SK-N-SH (cell line): ENCODE measurements around the gene TMEM51. TPM values are rescaled to one million over a fixed set of nuclear protein-coding genes. Genes with fewer than 3 reads are reported as not detected.

ENCODE experiments used
- CTCF ChIA-PET: fragments of 300-600, 350-600 bp; formaldehyde crosslinking; extraction: SDS; loops from one replicate; lab custom pipeline; 2021; lab: Yijun Ruan, JAX
- POLR2A ChIA-PET: fragments of 350-600 bp; sonication (Branson Sonifier 250); formaldehyde crosslinking; extraction: SDS; loops from one replicate; lab custom pipeline; 2020; ENCODE audit warnings: antibody characterized with exemption, inconsistent platforms; lab: Yijun Ruan, JAX
- DNase-seq: peaks from one replicate; pipeline ENCODE4 v3.0.0; 2012
- H2AFZ ChIP-seq: fragments of 200-600 bp; sonication (generic); 2 replicates; pipeline ENCODE4 v1.8.1; 2016; ENCODE audit warnings: antibody characterized with exemption, mild to moderate bottlenecking, low read depth
- H3F3A ChIP-seq: fragments of 200-600 bp; sonication (generic); replicated peaks from 2 replicates; pipeline ENCODE3; 2016; ENCODE audit warnings: antibody characterized with exemption, mild to moderate bottlenecking; ENCODE audit not compliant: insufficient read depth
- H3K27ac ChIP-seq, 2 experiments: fragments of 200-500 bp in 1 of 2; fragments of 200-600 bp in 1 of 2; sonication (Bioruptor generic) in 1 of 2; sonication (generic), shearing (Covaris generic) in 1 of 2; 2 replicates each; pipeline versions ENCODE4 v1.5.1 to v1.6.1; 2014 to 2016; ENCODE audit warnings: low read depth in 2 of 2, inconsistent platforms in 1 of 2, low read length in 1 of 2, mild to moderate bottlenecking in 1 of 2, mixed read lengths in 1 of 2
- H3K27me3 ChIP-seq: fragments of 200-600 bp; sonication (generic), shearing (Covaris generic); 2 replicates; pipeline ENCODE4 v1.6.1; 2016; ENCODE audit warnings: mixed run types; ENCODE audit not compliant: insufficient read depth
- H3K36me3 ChIP-seq, 2 experiments: fragments of 200-500 bp in 1 of 2; fragments of 200-600 bp in 1 of 2; sonication (Bioruptor generic) in 1 of 2; sonication (generic) in 1 of 2; replicated peaks in 1 of 2; 2 replicates each; pipeline versions ENCODE3 to v1.5.1; 2014 to 2016; ENCODE audit warnings: low read length in 1 of 2, mild to moderate bottlenecking in 1 of 2; ENCODE audit not compliant: insufficient read depth in 2 of 2, control insufficient read depth in 1 of 2
- H3K4me1 ChIP-seq, 2 experiments: fragments of 200-500 bp in 1 of 2; fragments of 200-600 bp in 1 of 2; sonication (Bioruptor generic) in 1 of 2; sonication (generic), shearing (Covaris generic) in 1 of 2; 2 replicates each; pipeline versions ENCODE4 v1.5.1 to v1.6.1; 2014 to 2016; ENCODE audit warnings: low read depth in 1 of 2, low read length in 1 of 2, mixed run types in 1 of 2; ENCODE audit not compliant: insufficient read depth in 2 of 2, control insufficient read depth in 1 of 2
- H3K4me2 ChIP-seq: fragments of 200-600 bp; sonication (generic), shearing (Covaris generic); 2 replicates; pipeline ENCODE4 v1.6.1; 2017; ENCODE audit warnings: mixed run types
- H3K4me3 ChIP-seq, 2 experiments: fragments of 200-500 bp in 1 of 2; fragments of 200-600 bp in 1 of 2; sonication (Bioruptor generic) in 1 of 2; sonication (generic), shearing (Covaris generic) in 1 of 2; 2 replicates each; pipeline versions ENCODE4 v1.5.1 to v1.8.1; 2014 to 2016; ENCODE audit warnings: low read depth in 2 of 2, inconsistent platforms in 1 of 2, low read length in 1 of 2, mild to moderate bottlenecking in 1 of 2, mixed read lengths in 1 of 2, moderate library complexity in 1 of 2
- H3K79me2 ChIP-seq: fragments of 200-600 bp; sonication (generic); 2 replicates; pipeline ENCODE4 v1.8.1; 2017; ENCODE audit warnings: mild to moderate bottlenecking; ENCODE audit not compliant: insufficient read depth
- H3K9ac ChIP-seq: fragments of 200-600 bp; sonication (generic); 2 replicates; pipeline ENCODE4 v1.6.1; 2017; ENCODE audit warnings: mixed run types
- H3K9me2 ChIP-seq: fragments of 200-600 bp; sonication (generic); 2 replicates; pipeline ENCODE4 v1.6.1; 2017; ENCODE audit warnings: mixed run types
- H3K9me3 ChIP-seq: fragments of 200-600 bp; sonication (generic); 2 replicates; pipeline ENCODE4 v1.6.1; 2017; ENCODE audit warnings: mixed run types, mild to moderate bottlenecking, moderate library complexity
- H4K20me1 ChIP-seq: fragments of 200-600 bp; sonication (generic); 2 replicates; pipeline ENCODE4 v1.6.1; 2017; ENCODE audit warnings: mild to moderate bottlenecking, mixed run types; ENCODE audit not compliant: insufficient read depth
- CTCF ChIP-seq: fragments of 200-600 bp; sonication (generic); IDR thresholded peaks from 2 replicates; pipeline ENCODE4 v1.6.1; 2017; ENCODE audit warnings: antibody characterized with exemption, mild to moderate bottlenecking, moderate library complexity
- ELF1 ChIP-seq: IDR thresholded peaks from 2 replicates; pipeline ENCODE4 v1.4.0; 2012
- FOSL2 ChIP-seq: IDR thresholded peaks from 2 replicates; pipeline ENCODE4 v1.4.0; 2012; ENCODE audit warnings: low read depth, mild to moderate bottlenecking, moderate library complexity, borderline replicate concordance
- FOXJ3 ChIP-seq: sonication (generic); formaldehyde crosslinking; IDR thresholded peaks from 2 replicates; pipeline ENCODE4 v1.5.1; 2020; ENCODE audit warnings: mild to moderate bottlenecking, missing genetic modification reagents
- FOXM1 ChIP-seq: IDR thresholded peaks from 2 replicates; pipeline ENCODE4 v1.4.0; 2012; ENCODE audit warnings: low read depth, mild to moderate bottlenecking
- GABPA ChIP-seq: IDR thresholded peaks from 2 replicates; pipeline ENCODE4 v1.4.0; 2012; ENCODE audit warnings: low read depth, mild to moderate bottlenecking
- GATA2 ChIP-seq: sonication (generic); formaldehyde crosslinking; IDR thresholded peaks from 2 replicates; pipeline ENCODE4 v1.5.0; 2020; ENCODE audit warnings: mild to moderate bottlenecking, missing genetic modification reagents
- JUND ChIP-seq: IDR thresholded peaks from 2 replicates; pipeline ENCODE4 v1.4.0; 2012
- MAX ChIP-seq: IDR thresholded peaks from 2 replicates; pipeline ENCODE4 v1.4.0; 2012; ENCODE audit warnings: low read depth
- MEF2A ChIP-seq: IDR thresholded peaks from 2 replicates; pipeline ENCODE4 v1.4.0; 2012; ENCODE audit warnings: low read depth, borderline replicate concordance
- MXI1 ChIP-seq: IDR thresholded peaks from 2 replicates; pipeline ENCODE4 v1.6.1; 2012; ENCODE audit warnings: mild to moderate bottlenecking, low read depth, low read length, improper control_type of control experiment
- RAD21 ChIP-seq: IDR thresholded peaks from 2 replicates; pipeline ENCODE4 v1.6.1; 2012; ENCODE audit warnings: mild to moderate bottlenecking, low read length
- RFX5 ChIP-seq: IDR thresholded peaks from 2 replicates; pipeline ENCODE4 v1.6.1; 2012; ENCODE audit warnings: mild to moderate bottlenecking, improper control_type of control experiment, low read length
- RXRA ChIP-seq: IDR thresholded peaks from 2 replicates; pipeline ENCODE4 v1.4.0; 2012; ENCODE audit warnings: low read depth, mild to moderate bottlenecking, borderline replicate concordance
- SMC3 ChIP-seq: IDR thresholded peaks from 2 replicates; pipeline ENCODE4 v1.6.1; 2012; ENCODE audit warnings: low read depth, low read length, improper control_type of control experiment
- TAF1 ChIP-seq: IDR thresholded peaks from 2 replicates; pipeline ENCODE4 v1.6.1; 2012; ENCODE audit warnings: low read depth, mild to moderate bottlenecking, low read length, moderate library complexity, borderline replicate concordance
- TCF12 ChIP-seq: IDR thresholded peaks from 2 replicates; pipeline ENCODE4 v1.4.0; 2012
- USF1 ChIP-seq: IDR thresholded peaks from 2 replicates; pipeline ENCODE4 v1.4.0; 2012; ENCODE audit warnings: low read depth, borderline replicate concordance
- YY1 ChIP-seq: IDR thresholded peaks from 2 replicates; pipeline ENCODE4 v1.4.0; 2012; ENCODE audit warnings: low read depth, mild to moderate bottlenecking
- ZBTB33 ChIP-seq: IDR thresholded peaks from 2 replicates; pipeline ENCODE4 v1.4.0; 2012; ENCODE audit warnings: low read depth, borderline replicate concordance
- WGBS: methylation state at CpG from one replicate; pipeline ENCODE4 v1.1.6; 2017; ENCODE audit warnings: low lambda C conversion rate; 5-methylcytosine and 5-hydroxymethylcytosine counted together
- polyA plus RNA-seq, 3 experiments: library from polyadenylated mRNA; depleted of rRNA; stranded (reverse); fragments of >200 nt; gene quantifications; 2 replicates each; pipeline ENCODE4 v1.2.3, GENCODE V29; 2012

Gene TMEM51
- polyA plus RNA-seq, 1 of the 3 experiments (the other 2 are of a cell fraction), result 25.6 TPM

- DNase-seq, result peak; percentile 57
- Histone ChIP-seq H3K27ac (peak overlapping the region in 1 of 2 experiments; percentile 30; a peak in 1 of 4 replicates), H3K9me3 (no peaks in the 10 kb centered on the region), H3F3A (no peaks in the 10 kb centered on the region), H3K4me1 (peaks cover 0 to 28% of the 10 kb centered on the region in 2 experiments; a peak in 1 of 4 replicates), H3K9me2 (no peaks in the 10 kb centered on the region), H4K20me1 (no peaks in the 10 kb centered on the region)
- POLR2A ChIA-PET, result interaction anchor here (0.8 kb wide), 1 partner anchor 67 kb away, joined by 3 read pairs; no protein-coding TSS in a partner anchor
- TF ChIP-seq RXRA (no peak), SMC3 (no peak), ZBTB33 (no peak), CTCF (no peak), TCF12 (peak; percentile 31; the same call in 1 of the 2 replicates), RFX5 (no peak), ELF1 (no peak), MAX (no peak)
- TF ChIP-seq, all 33 proteins: peak for 1
- Histone ChIP-seq H3K36me3 (peaks cover 0 to 12% of the 10 kb centered on the region in 2 experiments), H2AFZ (no peak overlapping the region), H3K9ac (no peak overlapping the region), H3K4me2 (no peak overlapping the region), H3K79me2 (no peaks in the 10 kb centered on the region), H3K27me3 (no peaks in the 10 kb centered on the region), H3K4me3 (no peak overlapping the region)
- CTCF ChIA-PET, result interaction anchor here (1.2 to 1.3 kb wide), 2 partner anchors 65 to 86 kb away, joined by 3 read pairs; partner anchors contain the start of gene TMEM51
- WGBS, result 67% methylated on average over 6 of the region's 6 CpGs
These were observed 65.0 kb downstream of the TMEM51 start for GRCh38 chr1:15218287-15219279.

- Histone ChIP-seq H2AFZ (no peak overlapping the region), H3K9ac (no peak overlapping the region), H3K4me3 (no peak overlapping the region), H3F3A (no peaks in the 10 kb centered on the region), H3K36me3 (peaks cover 0 to 12% of the 10 kb centered on the region in 2 experiments), H3K79me2 (no peaks in the 10 kb centered on the region), H3K9me3 (no peaks in the 10 kb centered on the region), H3K9me2 (no peaks in the 10 kb centered on the region), H4K20me1 (no peaks in the 10 kb centered on the region), H3K4me2 (no peak overlapping the region), H3K4me1 (peaks cover 0 to 23% of the 10 kb centered on the region in 2 experiments; a peak in 1 of 4 replicates), H3K27ac (no peak overlapping the region; a peak in 1 of 4 replicates), H3K27me3 (no peaks in the 10 kb centered on the region)
- CTCF ChIA-PET, result interaction anchor here (1.2 to 2.3 kb wide), 3 partner anchors 14 to 91 kb away, joined by 3 to 9 read pairs (median 7); no protein-coding TSS in a partner anchor
- WGBS, result 94% methylated on average over 18 of the region's 22 CpGs
- no peak for DNase-seq
- POLR2A ChIA-PET, result interaction anchor here (0.8 kb wide), 1 partner anchor 68 kb away, joined by 3 read pairs; no protein-coding TSS in a partner anchor
- TF ChIP-seq GABPA (no peak), JUND (no peak), FOXM1 (no peak), RFX5 (no peak), USF1 (no peak), YY1 (no peak), GATA2 (CRISPR knock-in tag) (no peak), FOSL2 (no peak), SMC3 (no peak), RAD21 (no peak), FOXJ3 (no peak), MXI1 (no peak), TAF1 (no peak), MAX (no peak), MEF2A (no peak)
These were observed 65.9 kb downstream of the TMEM51 start for GRCh38 chr1:15219280-15220023.
